ENCODE measurements around the gene TOMM5.

Gene TOMM5

DNA sequence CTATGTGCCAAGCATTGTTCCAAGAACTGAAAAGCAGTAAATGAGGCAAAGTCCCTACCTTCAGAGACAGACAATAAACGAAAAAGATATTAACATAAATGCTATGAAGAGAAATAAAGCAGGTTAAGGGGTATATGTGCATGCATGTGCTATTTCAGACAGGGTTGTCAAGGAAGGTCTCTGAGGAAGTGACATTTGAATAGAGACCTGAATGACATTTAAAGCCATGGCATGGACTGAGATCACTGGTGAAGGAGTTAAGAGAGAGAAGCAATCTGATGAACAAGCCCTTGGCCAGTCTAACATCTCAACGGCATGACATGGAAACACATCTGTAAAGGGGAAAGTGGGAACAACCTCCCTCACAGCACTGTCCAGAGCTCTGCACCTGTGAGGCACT is 30.7 kb downstream of the TOMM5 start:
- peaks cover 13% of the 10 kb centered on the region; the same call in 1 of the 2 replicates for H3K9me3 ChIP-seq (ENCODE audit: insufficient read depth, low read depth, low read length)
- H3K9ac ChIP-seq (ENCODE audit: low read depth, low read length), result no peak overlapping the region
- 100% methylated on average over 2 of the region's 2 CpGs for whole genome bisulfite sequencing
- peaks cover 16% of the 10 kb centered on the region for H3K36me3 ChIP-seq (ENCODE audit: insufficient read depth, low read length)
- H3K27ac ChIP-seq (ENCODE audit: low read depth, low read length), result no peak overlapping the region
- H3K4me3 ChIP-seq (ENCODE audit: low read length), result no peak overlapping the region
- H3K4me1 ChIP-seq (ENCODE audit: insufficient read depth, low read length), result peaks cover 17% of the 10 kb centered on the region
- no peaks in the 10 kb centered on the region for H3K27me3 ChIP-seq (ENCODE audit: insufficient read depth, low read length)

- 94% methylated on average over 5 of the region's 5 CpGs for WGBS
- H3K4me3 ChIP-seq (ENCODE audit: low read length), result no peak overlapping the region
- H3K4me1 ChIP-seq (ENCODE audit: insufficient read depth, low read length), result peaks cover 8% of the 10 kb centered on the region; the same call in 1 of the 2 replicates
- H3K27me3 ChIP-seq (ENCODE audit: insufficient read depth, low read length), result no peaks in the 10 kb centered on the region
- peaks cover 13% of the 10 kb centered on the region; the same call in 1 of the 2 replicates for H3K9me3 ChIP-seq (ENCODE audit: insufficient read depth, low read depth, low read length)
- H3K9ac ChIP-seq (ENCODE audit: low read depth, low read length), result no peak overlapping the region
- no peak overlapping the region for H3K27ac ChIP-seq (ENCODE audit: low read depth, low read length)
- peaks cover 11% of the 10 kb centered on the region for H3K36me3 ChIP-seq (ENCODE audit: insufficient read depth, low read length)
These were observed 32.4 kb downstream of the TOMM5 start for GRCh38 chr9:37559855-37560592.

- no peak overlapping the region for H3K9ac ChIP-seq (ENCODE audit: low read depth, low read length)
- 93% methylated on average over 1 of the region's 1 CpG for WGBS
- no peaks in the 10 kb centered on the region for H3K27me3 ChIP-seq (ENCODE audit: insufficient read depth, low read length)
- peaks cover 4% of the 10 kb centered on the region; the same call in 1 of the 2 replicates for H3K9me3 ChIP-seq (ENCODE audit: insufficient read depth, low read depth, low read length)
- H3K4me1 ChIP-seq (ENCODE audit: insufficient read depth, low read length), result peaks cover 8% of the 10 kb centered on the region; the same call in 1 of the 2 replicates
- no peak overlapping the region for H3K4me3 ChIP-seq (ENCODE audit: low read length)
- H3K27ac ChIP-seq (ENCODE audit: low read depth, low read length), result no peak overlapping the region
- H3K36me3 ChIP-seq (ENCODE audit: insufficient read depth, low read length), result peaks cover 7% of the 10 kb centered on the region
These were observed 33.3 kb downstream of the TOMM5 start for GRCh38 chr9:37559125-37559524.

- H3K27me3 ChIP-seq (ENCODE audit: insufficient read depth, low read length), result no peaks in the 10 kb centered on the region
- no peak overlapping the region for H3K27ac ChIP-seq (ENCODE audit: low read depth, low read length)
- H3K36me3 ChIP-seq (ENCODE audit: insufficient read depth, low read length), result no peaks in the 10 kb centered on the region
- peaks cover 8% of the 10 kb centered on the region; the same call in 1 of the 2 replicates for H3K4me1 ChIP-seq (ENCODE audit: insufficient read depth, low read length)
- no peaks in the 10 kb centered on the region for H3K9me3 ChIP-seq (ENCODE audit: insufficient read depth, low read depth, low read length)
- H3K4me3 ChIP-seq (ENCODE audit: low read length), result no peak overlapping the region
- H3K9ac ChIP-seq (ENCODE audit: low read depth, low read length), result no peak overlapping the region
These were observed 36.6 kb downstream of the TOMM5 start for GRCh38 chr9:37555786-37556185.

DNA sequence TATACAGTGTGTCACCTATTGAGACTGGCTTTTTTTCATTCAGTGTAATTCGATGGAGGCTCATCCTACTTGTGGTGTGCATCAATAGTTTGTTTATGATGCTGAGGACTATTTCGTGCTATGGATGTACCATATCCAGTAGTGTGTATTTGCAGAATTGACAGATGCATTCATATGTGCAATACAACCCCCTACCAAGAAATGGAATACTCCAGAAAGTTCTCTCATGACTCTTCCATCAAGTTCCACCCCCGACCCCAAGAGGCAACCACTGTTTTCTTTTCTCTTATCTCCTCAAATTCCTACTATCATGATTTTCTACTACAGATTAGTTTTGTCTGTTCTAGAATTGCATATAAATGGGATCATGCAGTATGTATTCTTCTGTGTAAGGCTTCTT is 38.1 kb downstream of the TOMM5 start:
- Histone ChIP-seq H3K27me3 (ENCODE audit: insufficient read depth, low read length) (no peaks in the 10 kb centered on the region), H3K9me3 (ENCODE audit: insufficient read depth, low read depth, low read length) (no peaks in the 10 kb centered on the region), H3K27ac (ENCODE audit: low read depth, low read length) (no peak overlapping the region), H3K36me3 (ENCODE audit: insufficient read depth, low read length) (no peaks in the 10 kb centered on the region), H3K4me3 (ENCODE audit: low read length) (no peak overlapping the region), H3K9ac (ENCODE audit: low read depth, low read length) (no peak overlapping the region), H3K4me1 (ENCODE audit: insufficient read depth, low read length) (peaks cover 3% of the 10 kb centered on the region; the same call in 1 of the 2 replicates)
- 97% methylated on average over 3 of the region's 3 CpGs for WGBS

GRCh38 chr9:37551888-37552287 is 40.5 kb downstream of the TOMM5 start:
- Histone ChIP-seq H3K27ac (ENCODE audit: low read depth, low read length) (no peak overlapping the region), H3K9ac (ENCODE audit: low read depth, low read length) (no peak overlapping the region), H3K9me3 (ENCODE audit: insufficient read depth, low read depth, low read length) (no peaks in the 10 kb centered on the region), H3K4me3 (ENCODE audit: low read length) (no peak overlapping the region), H3K36me3 (ENCODE audit: insufficient read depth, low read length) (no peaks in the 10 kb centered on the region), H3K4me1 (ENCODE audit: insufficient read depth, low read length) (no peaks in the 10 kb centered on the region), H3K27me3 (ENCODE audit: insufficient read depth, low read length) (no peaks in the 10 kb centered on the region)
- WGBS, result 96% methylated on average over 2 of the region's 2 CpGs

DNA sequence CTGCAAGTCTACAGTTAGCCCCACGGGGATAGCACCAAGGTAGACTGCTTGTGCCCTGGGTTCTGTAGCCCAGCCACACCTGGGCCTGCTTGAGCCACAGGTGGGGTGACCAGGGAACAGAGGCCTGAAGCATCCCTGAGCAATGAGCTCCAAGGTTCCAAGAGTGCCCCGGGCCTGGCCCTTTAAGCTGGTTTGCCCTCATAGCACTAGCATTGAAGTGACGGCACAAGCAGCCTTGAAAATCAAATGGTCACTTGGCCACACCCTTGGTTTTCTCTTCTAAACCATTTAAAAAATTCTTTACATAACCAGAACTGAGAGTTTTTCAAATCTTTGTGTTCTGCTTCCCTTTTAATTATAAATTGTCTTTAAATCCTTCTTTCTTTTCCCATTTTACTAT is 40.9 kb downstream of the TOMM5 start:
- no peak overlapping the region for H3K9ac ChIP-seq (ENCODE audit: low read depth, low read length)
- no peak overlapping the region for H3K27ac ChIP-seq (ENCODE audit: low read depth, low read length)
- no peaks in the 10 kb centered on the region for H3K9me3 ChIP-seq (ENCODE audit: insufficient read depth, low read depth, low read length)
- no peaks in the 10 kb centered on the region for H3K4me1 ChIP-seq (ENCODE audit: insufficient read depth, low read length)
- H3K4me3 ChIP-seq (ENCODE audit: low read length), result no peak overlapping the region
- WGBS, result 89% methylated on average over 3 of the region's 3 CpGs
- no peaks in the 10 kb centered on the region for H3K27me3 ChIP-seq (ENCODE audit: insufficient read depth, low read length)
- H3K36me3 ChIP-seq (ENCODE audit: insufficient read depth, low read length), result no peaks in the 10 kb centered on the region

DNA sequence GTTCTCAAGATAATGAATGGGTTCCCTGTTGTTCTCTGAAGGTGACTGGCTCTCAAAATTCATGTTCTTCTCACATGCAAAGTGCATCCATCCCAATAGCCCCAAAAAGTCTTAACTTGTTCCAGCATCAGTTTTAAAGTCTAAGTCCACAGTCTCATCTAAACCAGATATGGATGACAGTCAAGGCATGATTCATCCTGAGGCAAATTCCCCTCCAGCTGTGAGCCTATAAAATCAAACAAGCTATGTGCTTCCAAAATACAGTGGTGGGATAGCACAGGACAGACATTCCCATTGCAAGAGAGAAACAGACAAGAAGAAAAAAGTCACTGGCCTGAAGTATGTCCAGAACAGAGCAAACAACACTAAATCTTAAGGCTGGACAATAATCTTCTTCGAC is 41.6 kb downstream of the TOMM5 start:
- 100% methylated on average over 1 of the region's 1 CpG for WGBS
- H3K36me3 ChIP-seq (ENCODE audit: insufficient read depth, low read length), result no peaks in the 10 kb centered on the region
- no peak overlapping the region for H3K27ac ChIP-seq (ENCODE audit: low read depth, low read length)

GRCh38 chr9:37549527-37549926 is 42.9 kb downstream of the TOMM5 start:
- no peak overlapping the region for H3K27ac ChIP-seq (ENCODE audit: low read depth, low read length)
- H3K27me3 ChIP-seq (ENCODE audit: insufficient read depth, low read length), result no peaks in the 10 kb centered on the region
- H3K4me1 ChIP-seq (ENCODE audit: insufficient read depth, low read length), result no peaks in the 10 kb centered on the region
- no peaks in the 10 kb centered on the region for H3K36me3 ChIP-seq (ENCODE audit: insufficient read depth, low read length)
- no peak overlapping the region for H3K4me3 ChIP-seq (ENCODE audit: low read length)
- no peak overlapping the region for H3K9ac ChIP-seq (ENCODE audit: low read depth, low read length)
- no peaks in the 10 kb centered on the region for H3K9me3 ChIP-seq (ENCODE audit: insufficient read depth, low read depth, low read length)

More for the DNA sequence above, 41.6 kb downstream of the TOMM5 start:
- H3K9ac ChIP-seq (ENCODE audit: low read depth, low read length), result no peak overlapping the region
- H3K9me3 ChIP-seq (ENCODE audit: insufficient read depth, low read depth, low read length), result no peaks in the 10 kb centered on the region
- H3K27me3 ChIP-seq (ENCODE audit: insufficient read depth, low read length), result no peaks in the 10 kb centered on the region
- no peaks in the 10 kb centered on the region for H3K4me1 ChIP-seq (ENCODE audit: insufficient read depth, low read length)
- no peak overlapping the region for H3K4me3 ChIP-seq (ENCODE audit: low read length)

DNA sequence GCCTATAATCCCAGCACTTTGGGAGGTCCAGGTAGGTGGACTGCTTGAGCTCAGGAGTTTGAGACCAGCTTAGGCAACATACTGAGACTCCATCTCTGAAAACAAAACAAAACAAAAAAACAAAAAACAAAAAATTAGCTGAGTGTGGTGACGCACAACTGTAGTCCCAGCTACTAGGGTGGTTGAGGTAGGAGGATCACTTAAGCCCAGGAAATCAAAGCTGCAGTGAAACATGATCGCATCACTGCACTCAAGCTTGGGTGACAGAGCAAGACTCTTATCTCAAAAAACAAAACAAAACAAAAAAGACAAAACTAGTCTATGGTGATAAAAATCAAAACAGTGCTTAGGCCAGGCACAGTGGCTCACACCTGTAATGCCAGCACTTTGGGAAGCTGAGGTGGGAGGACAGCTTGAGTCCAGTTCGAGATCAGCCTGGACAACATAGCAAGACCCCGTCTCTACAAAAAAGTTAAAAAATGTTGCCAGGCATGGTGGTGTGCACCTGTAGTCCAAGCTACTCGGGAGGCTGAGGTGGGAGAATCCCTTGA is 45.0 kb downstream of the TOMM5 start:
- Histone ChIP-seq H3K9me3 (ENCODE audit: insufficient read depth, low read depth, low read length) (no peaks in the 10 kb centered on the region), H3K27ac (ENCODE audit: low read depth, low read length) (no peak overlapping the region), H3K4me3 (ENCODE audit: low read length) (no peak overlapping the region), H3K4me1 (ENCODE audit: insufficient read depth, low read length) (no peaks in the 10 kb centered on the region), H3K27me3 (ENCODE audit: insufficient read depth, low read length) (no peaks in the 10 kb centered on the region), H3K9ac (ENCODE audit: low read depth, low read length) (no peak overlapping the region), H3K36me3 (ENCODE audit: insufficient read depth, low read length) (no peaks in the 10 kb centered on the region)
- WGBS, result 94% methylated on average over 5 of the region's 5 CpGs

DNA sequence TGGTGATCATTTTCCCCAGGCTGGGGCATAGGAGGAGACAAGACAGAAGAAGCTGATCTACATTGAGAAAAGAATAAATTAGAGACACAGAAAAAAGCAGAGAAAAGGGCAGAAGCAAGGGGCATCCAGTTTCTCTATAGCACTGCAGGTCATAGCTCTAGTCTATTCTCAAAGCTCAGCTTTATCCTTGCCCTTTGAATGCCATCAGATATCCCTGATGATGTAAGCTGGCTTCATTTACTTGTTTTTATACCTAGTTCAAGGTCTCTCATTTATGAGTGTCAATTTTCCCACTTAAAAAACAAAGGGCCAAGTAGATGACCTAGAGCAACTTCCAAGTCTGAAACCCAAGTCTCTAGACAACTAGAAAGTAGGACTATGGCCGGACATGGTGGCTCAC is 48.9 kb downstream of the TOMM5 start:
- Histone ChIP-seq H3K36me3 (ENCODE audit: insufficient read depth, low read length) (peaks cover 22% of the 10 kb centered on the region), H3K4me1 (ENCODE audit: insufficient read depth, low read length) (no peaks in the 10 kb centered on the region), H3K27ac (ENCODE audit: low read depth, low read length) (no peak overlapping the region), H3K9me3 (ENCODE audit: insufficient read depth, low read depth, low read length) (no peaks in the 10 kb centered on the region), H3K27me3 (ENCODE audit: insufficient read depth, low read length) (no peaks in the 10 kb centered on the region), H3K9ac (ENCODE audit: low read depth, low read length) (no peak overlapping the region), H3K4me3 (ENCODE audit: low read length) (no peak overlapping the region)
- WGBS, result 100% methylated on average over 1 of the region's 1 CpG
